ENCODE data around the gene FAM47E. TPM values are rescaled to one million over a fixed set of nuclear protein-coding genes. Genes with fewer than 3 reads are reported as not detected.

FAM47E gene
- total and polyA plus RNA-seq, 7 experiments from 2014 or later: 0.24 to 0.79 (median 0.45) TPM; not detected in 2

DNA sequence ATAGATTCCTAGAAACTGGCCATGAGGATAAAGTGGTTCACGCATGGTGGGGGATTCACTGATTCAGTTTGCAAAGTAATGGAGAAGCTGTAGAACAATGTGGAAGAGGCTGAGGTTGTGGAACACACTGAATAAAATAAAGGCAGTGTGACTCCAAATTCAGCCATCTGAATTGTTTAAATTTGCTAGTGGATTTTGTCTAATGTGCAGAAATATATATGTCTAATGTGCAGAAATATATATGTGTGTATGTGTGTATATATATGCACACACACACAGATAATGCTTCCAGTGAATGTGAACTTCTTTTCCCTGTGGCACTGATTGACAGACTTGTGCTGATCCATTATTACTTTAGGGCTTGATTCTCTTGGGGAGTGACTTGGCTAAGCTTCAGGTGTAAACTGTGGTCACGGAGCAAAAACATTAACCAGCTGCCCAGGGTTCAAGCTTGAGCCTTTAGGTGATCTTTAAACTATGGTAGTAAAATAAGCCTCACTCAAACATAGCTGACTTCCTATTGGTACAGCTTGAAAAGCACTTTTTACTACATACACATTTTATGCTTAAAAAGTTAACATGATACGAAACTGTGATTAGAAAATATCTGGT, 58.5 kb downstream of the FAM47E start:
- peaks cover 6 to 14% (median 9%) of the 10 kb centered on the region in 7 donors for H3K4me1 Mint-ChIP-seq
- H3K36me3 Mint-ChIP-seq: peaks cover 0 to 12% (median 0%) of the 10 kb centered on the region in 5 donors
- CTCF ChIA-PET: interaction anchor here (1.3 kb wide), 1 partner anchor 131 kb away, joined by 4 read pairs; no protein-coding TSS in a partner anchor
- Histone ChIP-seq H3K36me3 (ENCODE audit: control insufficient read depth in 2 of 3, insufficient read depth in 3 of 3, low read length in 3 of 3) (peaks cover 0 to 5% (median 0%) of the 10 kb centered on the region in 3 experiments), H3K9me3 (ENCODE audit: control insufficient read depth in 2 of 3, low read length in 3 of 3) (no peaks in the 10 kb centered on the region), H3K4me1 (ENCODE audit: control insufficient read depth in 2 of 2, insufficient read depth in 2 of 2, low read length in 2 of 2) (peaks cover 6 to 8% of the 10 kb centered on the region in 2 donors), H3K4me3 (ENCODE audit: low read length) (no peak overlapping the region), H3K27ac (ENCODE audit: low read depth, low read length) (no peak overlapping the region), H3K27me3 (ENCODE audit: control insufficient read depth in 2 of 2, insufficient read depth in 2 of 2, low read length in 2 of 2) (no peaks in the 10 kb centered on the region)
- peaks cover 0 to 45% (median 2%) of the 10 kb centered on the region in 5 donors for H3K27me3 Mint-ChIP-seq
- peaks cover 0 to 6% (median 0%) of the 10 kb centered on the region in 11 donors for H3K9me3 Mint-ChIP-seq
- no peak overlapping the region for H3K27ac Mint-ChIP-seq
- no peak for DNase-seq
- intact Hi-C loops (cut with micrococcal nuclease): loop anchor here in 1 of 2 donors (10.0 kb wide), 1 partner anchor 45 kb away; no protein-coding TSS in a partner anchor
- H3K4me3 Mint-ChIP-seq: no peak overlapping the region
- POLR2A ChIA-PET: no interaction called here
- no peak for ATAC-seq

DNA sequence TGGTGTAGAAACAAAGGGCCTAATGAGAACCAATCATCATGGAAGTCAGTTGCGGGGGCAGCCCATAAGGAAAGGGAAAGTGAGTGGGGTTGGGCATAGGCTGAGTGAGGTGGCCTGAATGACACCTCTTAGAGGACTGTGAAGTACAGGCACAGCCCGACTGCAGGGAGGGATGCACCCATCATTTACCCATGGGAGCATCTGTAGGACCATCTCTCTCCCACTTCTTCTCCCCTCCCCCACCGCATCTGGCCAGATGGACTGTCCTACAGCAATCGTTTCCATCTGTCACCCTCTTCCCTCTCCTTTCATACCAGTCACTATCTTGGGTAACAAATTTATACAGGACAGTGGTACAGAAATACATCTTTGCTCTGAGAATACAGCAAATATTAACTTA, 59.2 kb downstream of the FAM47E start:
- H3K4me3 ChIP-seq (ENCODE audit: low read length): no peak overlapping the region
- H3K27ac ChIP-seq (ENCODE audit: low read depth, low read length): no peak overlapping the region
- DNase-seq (no peak), ATAC-seq (no peak)
- Mint-ChIP-seq H3K36me3 (peaks cover 0 to 12% (median 4%) of the 10 kb centered on the region in 5 donors), H3K4me1 (peaks cover 0 to 8% (median 3%) of the 10 kb centered on the region in 7 donors), H3K27me3 (peaks cover 0 to 48% (median 0%) of the 10 kb centered on the region in 5 donors), H3K4me3 (no peak overlapping the region), H3K9me3 (peaks cover 0 to 11% (median 3%) of the 10 kb centered on the region in 11 donors), H3K27ac (no peak overlapping the region)
- POLR2A ChIA-PET: no interaction called here
- H3K4me1 ChIP-seq (ENCODE audit: control insufficient read depth in 2 of 2, insufficient read depth in 2 of 2, low read length in 2 of 2): peaks cover under 1 to 2% of the 10 kb centered on the region in 2 donors
- H3K36me3 ChIP-seq (ENCODE audit: control insufficient read depth in 2 of 3, insufficient read depth in 3 of 3, low read length in 3 of 3): peaks cover 0 to 5% (median 0%) of the 10 kb centered on the region in 3 experiments
- peaks cover 0 to 2% (median 1%) of the 10 kb centered on the region in 3 experiments for H3K9me3 ChIP-seq (ENCODE audit: control insufficient read depth in 2 of 3, low read length in 3 of 3)
- CTCF ChIA-PET: no interaction called here
- H3K27me3 ChIP-seq (ENCODE audit: control insufficient read depth in 2 of 2, insufficient read depth in 2 of 2, low read length in 2 of 2): no peaks in the 10 kb centered on the region
- intact Hi-C loops (cut with micrococcal nuclease): no loop called here

DNA sequence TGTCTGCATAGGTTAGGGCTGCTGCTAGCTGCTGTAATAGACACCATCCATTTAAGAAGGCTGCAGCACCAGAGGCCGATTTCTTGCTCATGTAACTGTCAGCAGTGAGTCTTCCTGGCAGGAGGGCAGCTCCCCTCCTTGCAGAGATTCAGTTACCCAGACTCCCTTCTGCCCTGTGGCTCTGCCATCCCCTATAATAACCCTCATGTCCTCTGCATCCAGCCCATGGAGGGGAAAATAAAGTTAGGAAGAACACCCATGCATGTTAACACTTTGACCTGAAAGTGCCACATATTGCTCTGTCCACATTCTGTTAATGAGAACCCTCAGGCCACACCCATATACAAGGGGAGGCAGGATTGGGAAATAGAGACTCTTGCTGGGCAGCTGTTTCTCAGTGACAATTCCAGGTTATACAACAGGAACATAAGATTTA, 60.4 kb downstream of the FAM47E start:
- DNase-seq (no peak), ATAC-seq (no peak)
- peaks cover 0 to 5% (median 3%) of the 10 kb centered on the region in 3 experiments for H3K9me3 ChIP-seq (ENCODE audit: control insufficient read depth in 2 of 3, low read length in 3 of 3)
- H3K27ac ChIP-seq (ENCODE audit: low read depth, low read length): no peak overlapping the region
- intact Hi-C loops (cut with micrococcal nuclease): no loop called here
- H3K4me3 Mint-ChIP-seq: no peak overlapping the region
- H3K4me1 Mint-ChIP-seq: peaks cover 0 to 4% (median 0%) of the 10 kb centered on the region in 7 donors
- ChIA-PET POLR2A (no interaction called here), CTCF (no interaction called here)
- peaks cover 2 to 23% (median 12%) of the 10 kb centered on the region in 11 donors for H3K9me3 Mint-ChIP-seq
- H3K27ac Mint-ChIP-seq: no peak overlapping the region
- H3K4me3 ChIP-seq (ENCODE audit: low read length): no peak overlapping the region
- H3K36me3 ChIP-seq (ENCODE audit: control insufficient read depth in 2 of 3, insufficient read depth in 3 of 3, low read length in 3 of 3): no peaks in the 10 kb centered on the region
- H3K36me3 Mint-ChIP-seq: peaks cover 4 to 13% (median 11%) of the 10 kb centered on the region in 5 donors
- peaks cover 0 to 54% (median 12%) of the 10 kb centered on the region in 5 donors for H3K27me3 Mint-ChIP-seq
- no peaks in the 10 kb centered on the region for H3K27me3 ChIP-seq (ENCODE audit: control insufficient read depth in 2 of 2, insufficient read depth in 2 of 2, low read length in 2 of 2)
- no peaks in the 10 kb centered on the region for H3K4me1 ChIP-seq (ENCODE audit: control insufficient read depth in 2 of 2, insufficient read depth in 2 of 2, low read length in 2 of 2)

DNA sequence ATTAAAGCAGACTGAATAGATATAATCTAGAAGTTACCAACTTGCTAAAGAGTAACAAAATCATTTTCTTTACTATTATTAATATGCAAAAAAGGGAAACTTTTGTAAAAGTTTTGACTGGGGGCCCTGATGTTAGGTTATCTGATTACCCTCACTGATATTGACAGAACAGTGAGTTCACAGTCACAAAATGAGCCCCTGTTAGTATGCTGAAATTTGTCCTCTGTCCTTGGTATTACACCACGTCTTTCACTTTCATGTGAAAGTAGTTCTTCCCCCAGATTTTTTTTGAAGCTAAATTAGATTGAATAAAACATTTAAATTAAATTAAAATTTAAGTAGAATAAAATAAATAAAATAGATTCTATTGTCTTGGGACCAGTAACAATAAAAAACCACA, 60.9 kb downstream of the FAM47E start:
- Mint-ChIP-seq H3K4me3 (no peak overlapping the region), H3K36me3 (peaks cover 4 to 17% (median 13%) of the 10 kb centered on the region in 5 donors), H3K4me1 (peaks cover 0 to 4% (median 0%) of the 10 kb centered on the region in 7 donors), H3K27ac (no peak overlapping the region), H3K27me3 (peaks cover 0 to 56% (median 16%) of the 10 kb centered on the region in 5 donors), H3K9me3 (peaks cover 2 to 28% (median 16%) of the 10 kb centered on the region in 11 donors)
- Histone ChIP-seq H3K27me3 (ENCODE audit: control insufficient read depth in 2 of 2, insufficient read depth in 2 of 2, low read length in 2 of 2) (no peaks in the 10 kb centered on the region), H3K27ac (ENCODE audit: low read depth, low read length) (no peak overlapping the region), H3K4me1 (ENCODE audit: control insufficient read depth in 2 of 2, insufficient read depth in 2 of 2, low read length in 2 of 2) (no peaks in the 10 kb centered on the region), H3K36me3 (ENCODE audit: control insufficient read depth in 2 of 3, insufficient read depth in 3 of 3, low read length in 3 of 3) (no peaks in the 10 kb centered on the region), H3K9me3 (ENCODE audit: control insufficient read depth in 2 of 3, low read length in 3 of 3) (peaks cover 0 to 5% (median 3%) of the 10 kb centered on the region in 3 experiments), H3K4me3 (ENCODE audit: low read length) (no peak overlapping the region)
- intact Hi-C loops (cut with micrococcal nuclease): no loop called here
- ATAC-seq (no peak), DNase-seq (no peak)
- POLR2A ChIA-PET: no interaction called here
- CTCF ChIA-PET: no interaction called here

DNA sequence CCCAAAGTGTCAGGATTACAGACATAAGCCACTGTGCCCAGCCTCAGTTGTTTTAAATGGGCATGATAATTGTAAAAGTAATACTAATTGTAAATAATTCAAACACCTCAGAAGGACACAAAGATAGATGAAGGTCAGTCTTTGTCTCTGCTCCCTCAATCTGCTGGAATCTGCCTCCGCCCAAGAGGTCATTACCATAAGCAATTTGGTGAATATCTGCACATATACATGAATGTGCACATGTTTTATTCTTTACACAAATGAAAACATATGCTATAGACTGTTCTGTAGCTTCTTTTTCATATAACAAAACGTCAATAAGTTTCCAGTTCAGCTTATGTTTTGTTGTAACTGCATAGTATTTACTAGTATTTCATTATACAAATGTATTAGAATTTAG, 62.0 kb downstream of the FAM47E start:
- Mint-ChIP-seq H3K4me1 (peaks cover 0 to 2% (median 0%) of the 10 kb centered on the region in 7 donors), H3K36me3 (peaks cover 10 to 17% (median 13%) of the 10 kb centered on the region in 5 donors), H3K9me3 (peaks cover 2 to 39% (median 20%) of the 10 kb centered on the region in 11 donors), H3K27me3 (peaks cover 0 to 52% (median 25%) of the 10 kb centered on the region in 5 donors), H3K4me3 (no peak overlapping the region), H3K27ac (no peak overlapping the region)
- ChIA-PET POLR2A (no interaction called here), CTCF (no interaction called here)
- Histone ChIP-seq H3K4me1 (ENCODE audit: control insufficient read depth in 2 of 2, insufficient read depth in 2 of 2, low read length in 2 of 2) (no peaks in the 10 kb centered on the region), H3K4me3 (ENCODE audit: low read length) (no peak overlapping the region), H3K27me3 (ENCODE audit: control insufficient read depth in 2 of 2, insufficient read depth in 2 of 2, low read length in 2 of 2) (no peaks in the 10 kb centered on the region), H3K9me3 (ENCODE audit: control insufficient read depth in 2 of 3, low read length in 3 of 3) (peaks cover 0 to 5% (median 3%) of the 10 kb centered on the region in 3 experiments), H3K27ac (ENCODE audit: low read depth, low read length) (no peak overlapping the region), H3K36me3 (ENCODE audit: control insufficient read depth in 2 of 3, insufficient read depth in 3 of 3, low read length in 3 of 3) (no peaks in the 10 kb centered on the region)
- no peak for ATAC-seq
- intact Hi-C loops (cut with micrococcal nuclease): no loop called here
- DNase-seq: no peak

DNA sequence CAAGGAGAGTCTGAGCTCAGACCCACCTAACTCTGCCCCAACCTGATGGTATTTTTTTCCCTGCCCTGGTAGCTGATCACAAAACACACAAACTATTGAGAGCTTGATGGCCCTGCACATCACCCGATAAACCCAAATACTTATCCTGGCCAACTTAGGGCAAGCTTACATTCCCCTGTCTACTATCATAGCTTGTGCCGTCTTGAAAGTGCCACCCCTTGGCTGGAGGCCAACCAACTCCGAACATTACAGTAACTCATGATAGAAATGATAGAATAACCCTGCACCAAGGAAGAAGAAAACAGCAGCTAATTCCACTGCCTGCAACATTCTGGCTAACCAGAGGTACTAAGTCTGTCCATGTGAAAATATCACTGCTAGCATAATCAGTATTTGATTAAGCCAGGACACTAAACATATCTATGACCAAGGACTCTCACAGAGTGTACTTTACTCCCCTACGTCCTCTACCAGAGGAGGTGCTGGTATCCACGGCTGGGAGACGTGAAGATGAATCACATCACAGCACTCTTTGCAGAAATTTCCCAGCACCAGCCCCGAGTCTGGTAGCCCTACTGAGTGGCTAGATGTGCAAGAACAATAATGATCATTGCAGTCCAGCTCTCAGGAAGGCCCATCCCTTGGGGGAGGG, 63.9 kb downstream of the FAM47E start:
- no peaks in the 10 kb centered on the region for H3K36me3 ChIP-seq (ENCODE audit: control insufficient read depth in 2 of 3, insufficient read depth in 3 of 3, low read length in 3 of 3)
- CTCF ChIA-PET: interaction anchor here (0.6 to 0.7 kb wide), 2 partner anchors 60 to 111 kb away, joined by 3 to 4 read pairs; no protein-coding TSS in a partner anchor
- peaks cover 5 to 52% (median 26%) of the 10 kb centered on the region in 11 donors for H3K9me3 Mint-ChIP-seq

More for the DNA sequence above, 63.9 kb downstream of the FAM47E start:
- DNase-seq: no peak
- H3K27ac ChIP-seq (ENCODE audit: low read depth, low read length): no peak overlapping the region
- no peak for ATAC-seq
- Mint-ChIP-seq H3K4me1 (no peaks in the 10 kb centered on the region), H3K27me3 (peaks cover 0 to 47% (median 29%) of the 10 kb centered on the region in 5 donors), H3K36me3 (peaks cover 2 to 17% (median 12%) of the 10 kb centered on the region in 5 donors), H3K4me3 (no peak overlapping the region), H3K27ac (no peak overlapping the region)
- peaks cover 0 to 5% (median 3%) of the 10 kb centered on the region in 3 experiments for H3K9me3 ChIP-seq (ENCODE audit: control insufficient read depth in 2 of 3, low read length in 3 of 3)
- POLR2A ChIA-PET: interaction anchor here (1.4 kb wide), 1 partner anchor 10 kb away, joined by 3 read pairs; no protein-coding TSS in a partner anchor
- no peaks in the 10 kb centered on the region for H3K27me3 ChIP-seq (ENCODE audit: control insufficient read depth in 2 of 2, insufficient read depth in 2 of 2, low read length in 2 of 2)
- no peaks in the 10 kb centered on the region for H3K4me1 ChIP-seq (ENCODE audit: control insufficient read depth in 2 of 2, insufficient read depth in 2 of 2, low read length in 2 of 2)
- no peak overlapping the region for H3K4me3 ChIP-seq (ENCODE audit: low read length)
- intact Hi-C loops (cut with micrococcal nuclease): no loop called here

Measured in naive thymus-derived CD4-positive, alpha-beta T cell (primary cell).